Measurements from ENCODE around the gene SLC10A6. TPM values are rescaled to one million over a fixed set of nuclear protein-coding genes. Genes with fewer than 3 reads are reported as not detected.

The SLC10A6 gene
- total RNA-seq, 1 donor from 2014 or later = not detected

DNA sequence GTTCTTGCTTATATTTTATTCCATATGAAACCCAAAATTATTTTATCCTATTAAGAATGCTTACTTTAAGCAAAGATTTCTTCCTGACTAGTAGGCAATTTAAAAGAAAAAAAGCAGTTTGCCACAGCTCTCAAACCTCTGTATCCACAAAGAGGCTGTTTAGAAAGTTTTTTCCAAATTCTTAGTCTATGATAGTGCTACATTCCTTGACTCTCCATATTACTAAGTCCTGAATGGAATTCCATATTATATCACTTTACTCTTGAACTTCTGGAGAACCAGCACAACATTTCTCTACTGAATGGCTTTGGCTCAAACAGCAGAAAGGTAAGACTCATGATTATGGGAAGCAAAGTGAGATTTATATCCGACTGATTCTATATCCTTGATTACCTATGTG lies 8.3 kb downstream of the SLC10A6 start:
- Mint-ChIP-seq H3K4me1 (ENCODE audit: low read depth) (no peaks in the 10 kb centered on the region), H3K27me3 (ENCODE audit: low read depth) (no peaks in the 10 kb centered on the region)

DNA sequence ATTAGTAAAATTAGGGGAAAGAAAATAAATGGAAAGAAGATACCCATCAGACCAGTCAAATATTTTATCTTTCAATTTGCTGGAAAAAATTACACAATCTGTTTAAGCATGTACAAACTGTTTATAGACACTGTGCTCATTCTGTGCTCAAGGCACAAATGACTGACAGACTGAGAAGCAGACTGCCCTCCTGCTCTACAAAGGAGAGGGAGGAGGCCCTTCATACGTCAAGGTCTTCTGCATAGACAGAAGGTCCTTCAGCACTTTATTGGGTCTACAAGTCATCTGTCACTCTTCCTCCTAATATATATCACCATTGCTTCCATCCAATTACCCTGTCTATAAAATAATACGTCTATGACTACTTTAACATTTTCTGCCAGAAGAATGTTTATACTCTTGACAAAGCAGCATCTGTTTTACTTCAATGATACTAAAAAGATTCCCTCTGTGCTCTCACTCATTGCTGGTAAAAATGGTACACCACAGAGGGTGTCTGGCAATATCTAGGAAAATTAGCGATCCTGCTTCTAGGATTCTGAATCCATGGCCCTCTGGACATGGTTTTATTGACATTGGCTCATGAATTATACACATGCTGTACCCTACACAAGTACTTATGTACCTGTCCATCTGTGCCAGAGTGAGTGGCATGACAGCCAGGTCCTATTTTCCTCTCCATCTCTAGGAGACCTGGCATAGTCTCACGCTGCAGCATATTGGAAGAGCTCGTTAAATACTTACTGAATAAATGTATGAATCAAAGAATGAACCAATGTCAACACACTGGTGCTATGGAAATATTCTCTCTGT lies 11.3 kb downstream of the SLC10A6 start:
- H3K27me3 Mint-ChIP-seq (ENCODE audit: low read depth) = no peaks in the 10 kb centered on the region
- no peak overlapping the region for H3K27ac Mint-ChIP-seq
- H3K4me3 Mint-ChIP-seq (ENCODE audit: low read depth) = no peak overlapping the region
- no peaks in the 10 kb centered on the region for H3K36me3 Mint-ChIP-seq (ENCODE audit: low read depth)
- H3K9me3 Mint-ChIP-seq = no peaks in the 10 kb centered on the region
- intact Hi-C loops (cut with micrococcal nuclease) = no loop called here
- H3K4me1 Mint-ChIP-seq (ENCODE audit: low read depth) = no peaks in the 10 kb centered on the region
- DNase-seq (ENCODE audit: low spot score) = no peak

More for the DNA sequence above, 8.3 kb downstream of the SLC10A6 start:
- DNase-seq (ENCODE audit: low spot score) = no peak
- intact Hi-C loops (cut with micrococcal nuclease) = no loop called here
- Mint-ChIP-seq H3K36me3 (ENCODE audit: low read depth) (no peaks in the 10 kb centered on the region), H3K27ac (no peak overlapping the region), H3K4me3 (ENCODE audit: low read depth) (no peak overlapping the region), H3K9me3 (no peaks in the 10 kb centered on the region)

DNA sequence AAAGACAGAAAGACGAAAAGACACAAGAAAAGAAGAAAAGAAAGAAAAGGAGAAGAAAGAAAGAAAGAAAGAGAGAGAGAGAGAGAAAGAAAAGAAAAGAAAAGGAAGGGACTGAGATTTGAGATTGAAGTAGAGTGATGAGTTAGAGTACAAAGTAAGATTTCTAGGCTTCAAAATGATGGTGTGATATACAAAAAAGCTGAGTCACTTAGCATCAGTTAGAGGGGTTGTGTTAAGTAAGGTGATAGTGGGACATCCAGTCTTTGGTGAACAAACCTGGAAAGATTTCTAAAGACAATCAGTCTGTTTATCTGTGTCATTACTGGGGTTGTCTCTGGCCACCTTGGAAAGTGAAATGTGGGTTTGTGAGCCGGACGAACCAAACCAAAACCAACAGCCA lies 13.5 kb downstream of the SLC10A6 start:
- H3K9me3 Mint-ChIP-seq = no peaks in the 10 kb centered on the region
- no peak for DNase-seq (ENCODE audit: low spot score)
- H3K4me3 Mint-ChIP-seq (ENCODE audit: low read depth) = no peak overlapping the region
- no peaks in the 10 kb centered on the region for H3K36me3 Mint-ChIP-seq (ENCODE audit: low read depth)
- intact Hi-C loops (cut with micrococcal nuclease) = no loop called here
- H3K4me1 Mint-ChIP-seq (ENCODE audit: low read depth) = no peaks in the 10 kb centered on the region
- no peaks in the 10 kb centered on the region for H3K27me3 Mint-ChIP-seq (ENCODE audit: low read depth)
- H3K27ac Mint-ChIP-seq = no peak overlapping the region

DNA sequence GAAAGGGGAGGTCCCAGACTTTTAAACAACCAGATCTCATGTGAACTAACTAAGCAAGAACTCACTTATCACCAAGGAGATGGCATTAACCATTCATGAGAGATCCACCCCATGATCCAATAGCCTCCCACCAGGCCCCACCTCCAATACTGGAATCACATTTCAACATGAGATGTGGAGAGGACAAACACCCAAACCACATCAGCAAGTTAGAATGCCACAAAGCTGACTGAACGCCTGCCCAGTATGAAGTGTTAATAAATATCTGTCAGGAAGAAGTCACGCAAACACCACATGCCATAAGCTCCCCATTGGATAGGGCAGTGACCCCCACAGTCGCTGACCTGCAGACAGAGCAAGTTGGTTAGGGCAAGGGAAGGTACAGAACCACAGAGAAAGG lies 14.3 kb downstream of the SLC10A6 start:
- H3K27ac Mint-ChIP-seq = no peak overlapping the region
- no peaks in the 10 kb centered on the region for H3K9me3 Mint-ChIP-seq
- DNase-seq (ENCODE audit: low spot score) = no peak
- no peaks in the 10 kb centered on the region for H3K27me3 Mint-ChIP-seq (ENCODE audit: low read depth)
- no peaks in the 10 kb centered on the region for H3K36me3 Mint-ChIP-seq (ENCODE audit: low read depth)
- intact Hi-C loops (cut with micrococcal nuclease) = no loop called here
- no peaks in the 10 kb centered on the region for H3K4me1 Mint-ChIP-seq (ENCODE audit: low read depth)
- H3K4me3 Mint-ChIP-seq (ENCODE audit: low read depth) = no peak overlapping the region

DNA sequence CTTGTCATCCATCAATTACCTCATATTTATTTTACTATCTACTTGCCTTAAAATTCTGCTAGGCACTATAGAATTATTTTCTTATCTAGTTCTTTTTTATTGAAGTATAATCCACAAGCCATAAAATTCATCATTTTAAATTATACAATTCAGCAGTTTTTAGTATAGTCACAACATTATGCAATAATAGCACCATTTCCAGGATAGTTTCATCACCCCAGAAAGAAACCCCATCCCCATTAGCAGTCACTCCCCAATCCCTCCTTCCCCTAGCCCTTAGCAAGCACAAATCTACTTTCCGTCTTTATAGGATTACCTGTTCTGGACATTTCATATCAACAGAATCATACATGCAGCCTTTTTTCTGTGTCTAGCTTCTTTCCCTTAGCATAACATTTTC lies 15.6 kb downstream of the SLC10A6 start:
- Mint-ChIP-seq H3K9me3 (no peaks in the 10 kb centered on the region), H3K27me3 (ENCODE audit: low read depth) (no peaks in the 10 kb centered on the region), H3K27ac (no peak overlapping the region), H3K4me3 (ENCODE audit: low read depth) (no peak overlapping the region), H3K4me1 (ENCODE audit: low read depth) (no peaks in the 10 kb centered on the region), H3K36me3 (ENCODE audit: low read depth) (no peaks in the 10 kb centered on the region)
- DNase-seq (ENCODE audit: low spot score) = no peak
- intact Hi-C loops (cut with micrococcal nuclease) = no loop called here

DNA sequence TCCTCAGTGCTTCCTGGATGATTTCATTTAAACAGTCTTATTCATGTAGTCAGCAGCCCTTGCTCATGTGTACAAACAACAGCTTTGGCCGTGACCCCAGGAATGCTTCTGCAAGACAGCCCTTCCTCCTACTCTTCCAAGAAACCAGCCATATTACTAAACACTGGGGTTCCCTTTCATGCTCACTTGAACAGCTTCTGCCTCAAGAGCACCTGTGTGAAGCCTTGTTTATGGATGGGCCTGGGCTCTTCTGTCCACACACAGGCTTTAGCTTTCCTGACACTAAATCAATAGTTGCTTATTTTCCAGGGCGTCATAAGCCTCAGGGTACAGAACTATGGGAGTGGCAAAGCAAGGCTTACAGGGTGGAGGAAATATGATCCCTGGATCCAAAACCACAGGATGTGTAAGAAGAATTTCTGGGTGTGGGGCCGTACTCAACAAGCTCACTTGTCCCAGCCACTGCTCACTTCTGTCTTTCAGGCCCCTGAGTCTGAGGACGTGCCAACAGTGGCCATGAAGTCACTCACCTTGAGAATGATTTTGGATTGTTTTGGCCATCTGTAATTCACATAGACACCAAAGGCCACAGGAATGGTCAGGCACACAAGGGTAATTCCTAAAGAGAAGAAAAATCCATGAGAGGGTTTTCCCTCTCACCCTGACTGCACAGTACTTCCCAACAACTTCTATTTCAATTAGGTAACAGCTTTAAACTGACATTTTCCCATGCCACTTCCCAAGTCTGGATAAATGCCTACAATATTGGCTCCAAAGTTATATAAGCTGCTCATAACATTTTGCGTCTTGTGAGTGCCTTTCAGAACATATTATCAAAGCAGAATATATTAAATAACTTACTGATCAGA lies 17.7 kb downstream of the SLC10A6 start:
- no peaks in the 10 kb centered on the region for H3K36me3 Mint-ChIP-seq (ENCODE audit: low read depth)
- H3K27me3 Mint-ChIP-seq (ENCODE audit: low read depth) = no peaks in the 10 kb centered on the region
- no peak for DNase-seq (ENCODE audit: low spot score)
- no peak overlapping the region for H3K4me3 Mint-ChIP-seq (ENCODE audit: low read depth)
- intact Hi-C loops (cut with micrococcal nuclease) = no loop called here
- H3K27ac Mint-ChIP-seq = no peak overlapping the region
- no peaks in the 10 kb centered on the region for H3K9me3 Mint-ChIP-seq
- H3K4me1 Mint-ChIP-seq (ENCODE audit: low read depth) = no peaks in the 10 kb centered on the region

DNA sequence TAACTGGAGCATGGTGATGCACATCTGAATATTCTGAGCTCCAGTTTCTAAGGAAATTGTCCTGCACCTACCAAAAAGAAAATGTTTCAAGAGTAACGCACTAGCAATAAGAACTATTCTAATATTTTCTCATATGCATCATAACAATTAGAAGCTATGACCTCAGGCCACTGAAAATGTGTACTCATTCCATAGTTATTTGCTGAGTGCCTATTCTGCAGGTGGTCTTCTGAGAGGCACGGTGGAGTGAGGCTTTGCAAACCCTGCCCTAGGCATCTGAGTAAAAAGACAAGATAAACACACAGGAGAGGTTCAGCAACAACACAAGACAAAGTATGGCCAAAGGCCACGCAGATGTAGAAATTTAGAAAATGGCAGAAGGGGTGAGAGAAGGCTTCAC lies 23.7 kb downstream of the SLC10A6 start:
- Mint-ChIP-seq H3K9me3 (no peaks in the 10 kb centered on the region), H3K36me3 (ENCODE audit: low read depth) (no peaks in the 10 kb centered on the region), H3K4me3 (ENCODE audit: low read depth) (no peak overlapping the region), H3K27me3 (ENCODE audit: low read depth) (no peaks in the 10 kb centered on the region), H3K27ac (no peak overlapping the region), H3K4me1 (ENCODE audit: low read depth) (no peaks in the 10 kb centered on the region)
- intact Hi-C loops (cut with micrococcal nuclease) = no loop called here
- no peak for DNase-seq (ENCODE audit: low spot score)

DNA sequence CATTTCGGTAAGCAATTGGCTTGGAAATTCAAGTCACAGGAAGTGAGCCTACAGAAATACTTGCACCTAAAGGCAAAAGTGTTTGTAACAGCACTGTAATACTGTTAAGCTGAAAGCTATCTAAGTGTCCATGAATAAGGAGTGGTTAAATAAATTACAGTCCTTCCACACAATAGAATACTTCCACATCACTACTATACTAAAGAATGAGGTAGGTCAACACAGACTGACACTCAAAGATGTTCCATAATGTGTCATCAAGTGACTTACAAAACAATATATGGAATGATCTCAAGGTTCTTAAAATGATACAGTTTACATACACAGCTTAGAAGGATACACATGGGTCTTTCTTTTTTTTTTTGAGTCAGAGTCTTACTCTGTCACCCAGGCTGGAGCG lies 27.0 kb downstream of the SLC10A6 start:
- no peaks in the 10 kb centered on the region for H3K36me3 Mint-ChIP-seq (ENCODE audit: low read depth)
- no peaks in the 10 kb centered on the region for H3K27me3 Mint-ChIP-seq (ENCODE audit: low read depth)
- intact Hi-C loops (cut with micrococcal nuclease) = no loop called here
- no peaks in the 10 kb centered on the region for H3K9me3 Mint-ChIP-seq
- no peaks in the 10 kb centered on the region for H3K4me1 Mint-ChIP-seq (ENCODE audit: low read depth)
- no peak for DNase-seq (ENCODE audit: low spot score)
- no peak overlapping the region for H3K4me3 Mint-ChIP-seq (ENCODE audit: low read depth)
- H3K27ac Mint-ChIP-seq = no peak overlapping the region

DNA sequence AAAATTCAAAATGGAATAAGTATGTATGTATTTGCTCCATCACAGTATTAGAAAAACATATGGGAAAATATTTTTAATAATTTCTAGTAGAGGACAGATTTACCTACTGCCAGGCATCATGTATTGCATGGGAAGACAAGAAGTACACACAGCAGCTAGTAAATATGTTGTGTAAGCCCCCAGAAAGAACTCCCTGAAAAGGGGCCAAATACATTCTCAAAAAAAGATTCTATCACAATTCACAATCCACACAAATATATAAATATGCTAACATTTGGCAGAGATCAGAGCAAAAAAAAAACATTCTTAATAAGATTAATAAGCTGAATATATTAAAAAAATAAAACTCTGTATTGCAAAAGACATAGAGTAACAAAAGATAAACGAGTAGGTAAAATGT lies 28.0 kb downstream of the SLC10A6 start:
- H3K27me3 Mint-ChIP-seq (ENCODE audit: low read depth) = no peaks in the 10 kb centered on the region
- H3K27ac Mint-ChIP-seq = no peak overlapping the region
- H3K36me3 Mint-ChIP-seq (ENCODE audit: low read depth) = no peaks in the 10 kb centered on the region
- no peak for DNase-seq (ENCODE audit: low spot score)
- no peak overlapping the region for H3K4me3 Mint-ChIP-seq (ENCODE audit: low read depth)
- H3K4me1 Mint-ChIP-seq (ENCODE audit: low read depth) = no peaks in the 10 kb centered on the region
- intact Hi-C loops (cut with micrococcal nuclease) = no loop called here
- H3K9me3 Mint-ChIP-seq = no peaks in the 10 kb centered on the region

DNA sequence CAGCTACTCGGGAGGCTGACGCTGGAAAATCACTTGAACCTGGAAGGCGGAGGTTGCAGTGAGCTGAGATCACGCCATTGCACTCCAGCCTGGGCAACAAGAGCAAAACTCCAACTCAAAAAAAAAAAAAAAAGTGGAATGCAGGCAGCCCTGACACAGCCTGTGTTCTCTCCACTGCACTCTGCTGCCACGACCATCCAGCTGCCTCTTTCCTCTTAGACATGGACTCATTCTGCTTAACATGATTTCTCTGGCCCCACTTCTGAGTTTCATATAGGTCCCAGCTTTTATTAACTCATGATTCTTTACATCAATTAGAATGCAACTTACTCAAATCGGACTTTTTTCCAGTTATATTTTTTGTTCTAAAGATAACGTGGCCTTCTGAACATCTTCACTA lies 29.6 kb downstream of the SLC10A6 start:
- no peaks in the 10 kb centered on the region for H3K4me1 Mint-ChIP-seq (ENCODE audit: low read depth)
- no peaks in the 10 kb centered on the region for H3K36me3 Mint-ChIP-seq (ENCODE audit: low read depth)
- peaks cover 5% of the 10 kb centered on the region for H3K9me3 Mint-ChIP-seq
- no peak for DNase-seq (ENCODE audit: low spot score)
- intact Hi-C loops (cut with micrococcal nuclease) = no loop called here
- H3K27ac Mint-ChIP-seq = no peak overlapping the region
- H3K27me3 Mint-ChIP-seq (ENCODE audit: low read depth) = no peaks in the 10 kb centered on the region
- no peak overlapping the region for H3K4me3 Mint-ChIP-seq (ENCODE audit: low read depth)

DNA sequence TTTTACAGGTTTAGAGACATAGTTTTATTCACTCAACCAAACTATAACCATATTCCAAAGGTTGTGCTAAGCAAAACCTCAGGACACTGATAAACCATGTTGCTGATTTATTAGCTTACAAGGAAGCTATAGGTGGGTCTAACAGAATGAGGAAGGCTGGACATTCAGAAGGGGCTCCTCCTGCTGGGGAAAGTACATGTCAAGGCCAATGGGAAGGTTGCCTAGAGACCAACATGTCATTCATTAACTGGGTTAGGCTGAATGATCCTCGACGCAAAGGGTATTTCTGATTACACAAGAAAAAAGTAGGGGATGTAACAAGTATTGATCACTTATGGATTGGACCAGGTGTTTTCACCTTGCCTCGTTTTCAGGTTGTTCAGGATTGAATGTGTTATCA lies 30.3 kb downstream of the SLC10A6 start:
- H3K36me3 Mint-ChIP-seq (ENCODE audit: low read depth) = no peaks in the 10 kb centered on the region

DNA sequence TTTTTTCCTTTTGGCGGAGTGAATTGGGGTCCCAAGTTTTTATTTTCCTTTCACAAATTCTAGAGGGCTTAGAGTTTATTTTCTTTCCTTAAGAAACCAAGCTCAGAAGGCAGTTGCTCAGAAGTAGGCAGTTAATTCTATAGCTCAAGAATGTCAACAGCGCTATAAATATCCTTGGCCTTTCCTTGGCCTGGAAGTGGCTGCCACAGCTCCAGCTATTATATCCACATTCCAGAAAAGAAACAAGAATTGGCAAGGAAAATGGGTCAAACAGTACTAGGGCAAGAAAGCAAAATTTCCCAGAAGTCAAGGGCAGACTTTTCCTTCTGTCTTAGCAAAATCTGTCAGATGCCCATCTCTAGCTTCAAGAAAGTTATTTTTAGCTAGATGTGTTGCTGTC lies 31.0 kb downstream of the SLC10A6 start:
- H3K9me3 Mint-ChIP-seq = peaks cover 5% of the 10 kb centered on the region
- no peaks in the 10 kb centered on the region for H3K27me3 Mint-ChIP-seq (ENCODE audit: low read depth)
- no peak for DNase-seq (ENCODE audit: low spot score)
- H3K27ac Mint-ChIP-seq = no peak overlapping the region
- H3K36me3 Mint-ChIP-seq (ENCODE audit: low read depth) = no peaks in the 10 kb centered on the region
- H3K4me1 Mint-ChIP-seq (ENCODE audit: low read depth) = no peaks in the 10 kb centered on the region
- intact Hi-C loops (cut with micrococcal nuclease) = no loop called here
- no peak overlapping the region for H3K4me3 Mint-ChIP-seq (ENCODE audit: low read depth)

More for the DNA sequence above, 30.3 kb downstream of the SLC10A6 start:
- no peaks in the 10 kb centered on the region for H3K4me1 Mint-ChIP-seq (ENCODE audit: low read depth)
- H3K4me3 Mint-ChIP-seq (ENCODE audit: low read depth) = no peak overlapping the region
- H3K27ac Mint-ChIP-seq = no peak overlapping the region
- intact Hi-C loops (cut with micrococcal nuclease) = no loop called here
- DNase-seq (ENCODE audit: low spot score) = no peak
- peaks cover 5% of the 10 kb centered on the region for H3K9me3 Mint-ChIP-seq
- H3K27me3 Mint-ChIP-seq (ENCODE audit: low read depth) = no peaks in the 10 kb centered on the region
